Coronary artery (tissue), 2 donors: ENCODE measurements around the gene RNF144A.

ENCODE experiments used
- DNase-seq: peaks from one replicate; pipeline ENCODE4 v3.0.0-alpha.2; 2017; ENCODE audit warnings: low spot score
- H3K27ac ChIP-seq, 2 donors: fragments of 200-600 bp; sonication (generic); one replicate each; pipeline ENCODE4 v1.5.1; 2016 to 2019
- H3K4me3 ChIP-seq: fragments of 200-600 bp; sonication (generic); 2 replicates; pipeline ENCODE4 v1.5.1; 2016; ENCODE audit warnings: mild to moderate bottlenecking, moderate library complexity
- TF ChIP-seq, protein P1 (sequence below): fragments of 200-600 bp; sonication (generic); IDR thresholded peaks from one replicate; pipeline ENCODE4 v1.5.1; 2019; ENCODE audit warnings: antibody characterized with exemption

RNF144A gene

DNA sequence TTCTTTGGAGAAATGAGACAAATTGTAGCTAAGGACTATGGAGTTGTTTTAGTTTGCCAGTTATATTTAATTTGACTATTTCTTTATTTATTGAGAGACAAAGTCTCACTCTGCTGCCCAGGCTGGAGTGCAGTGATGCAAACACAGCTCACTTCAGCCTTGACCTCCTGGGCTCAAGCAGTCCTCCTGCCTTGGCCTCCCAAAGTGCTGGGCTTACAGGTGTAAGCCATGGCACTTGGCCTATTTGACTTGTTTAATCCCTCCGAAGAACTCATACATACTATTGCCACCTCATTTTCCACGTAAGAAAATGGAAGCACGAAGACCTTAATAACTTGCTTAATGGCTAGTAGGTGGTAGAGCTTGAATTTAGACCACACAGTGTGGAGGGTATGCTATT is 988 bp upstream of the RNF144A start:
- DNase-seq = no peak
- Histone ChIP-seq H3K27ac (no peak overlapping the region), H3K4me3 (no peak overlapping the region)
- TF ChIP-seq, protein P1, sequence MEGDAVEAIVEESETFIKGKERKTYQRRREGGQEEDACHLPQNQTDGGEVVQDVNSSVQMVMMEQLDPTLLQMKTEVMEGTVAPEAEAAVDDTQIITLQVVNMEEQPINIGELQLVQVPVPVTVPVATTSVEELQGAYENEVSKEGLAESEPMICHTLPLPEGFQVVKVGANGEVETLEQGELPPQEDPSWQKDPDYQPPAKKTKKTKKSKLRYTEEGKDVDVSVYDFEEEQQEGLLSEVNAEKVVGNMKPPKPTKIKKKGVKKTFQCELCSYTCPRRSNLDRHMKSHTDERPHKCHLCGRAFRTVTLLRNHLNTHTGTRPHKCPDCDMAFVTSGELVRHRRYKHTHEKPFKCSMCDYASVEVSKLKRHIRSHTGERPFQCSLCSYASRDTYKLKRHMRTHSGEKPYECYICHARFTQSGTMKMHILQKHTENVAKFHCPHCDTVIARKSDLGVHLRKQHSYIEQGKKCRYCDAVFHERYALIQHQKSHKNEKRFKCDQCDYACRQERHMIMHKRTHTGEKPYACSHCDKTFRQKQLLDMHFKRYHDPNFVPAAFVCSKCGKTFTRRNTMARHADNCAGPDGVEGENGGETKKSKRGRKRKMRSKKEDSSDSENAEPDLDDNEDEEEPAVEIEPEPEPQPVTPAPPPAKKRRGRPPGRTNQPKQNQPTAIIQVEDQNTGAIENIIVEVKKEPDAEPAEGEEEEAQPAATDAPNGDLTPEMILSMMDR = no peak

DNA sequence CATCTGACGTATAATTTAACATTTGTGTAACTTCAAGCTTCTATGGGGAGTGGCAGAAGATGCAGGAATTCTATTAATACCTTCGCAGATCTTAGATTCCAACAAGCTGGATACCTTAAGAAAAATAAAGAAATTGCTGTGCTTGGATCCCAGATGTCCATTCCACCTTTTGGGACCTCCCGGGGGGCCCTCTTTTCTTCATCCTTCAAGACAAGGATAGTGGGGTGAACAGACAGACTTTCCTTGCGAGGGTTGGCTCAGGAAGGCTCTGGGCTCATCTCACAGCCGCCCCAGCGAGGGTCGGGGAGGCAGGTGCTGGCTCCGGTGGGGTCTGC is 509 bp upstream of the RNF144A start:
- peak overlapping the region; percentile 82 for H3K4me3 ChIP-seq
- no peak overlapping the region for H3K27ac ChIP-seq
- DNase-seq = no peak
- TF ChIP-seq, protein P1 = no peak

DNA sequence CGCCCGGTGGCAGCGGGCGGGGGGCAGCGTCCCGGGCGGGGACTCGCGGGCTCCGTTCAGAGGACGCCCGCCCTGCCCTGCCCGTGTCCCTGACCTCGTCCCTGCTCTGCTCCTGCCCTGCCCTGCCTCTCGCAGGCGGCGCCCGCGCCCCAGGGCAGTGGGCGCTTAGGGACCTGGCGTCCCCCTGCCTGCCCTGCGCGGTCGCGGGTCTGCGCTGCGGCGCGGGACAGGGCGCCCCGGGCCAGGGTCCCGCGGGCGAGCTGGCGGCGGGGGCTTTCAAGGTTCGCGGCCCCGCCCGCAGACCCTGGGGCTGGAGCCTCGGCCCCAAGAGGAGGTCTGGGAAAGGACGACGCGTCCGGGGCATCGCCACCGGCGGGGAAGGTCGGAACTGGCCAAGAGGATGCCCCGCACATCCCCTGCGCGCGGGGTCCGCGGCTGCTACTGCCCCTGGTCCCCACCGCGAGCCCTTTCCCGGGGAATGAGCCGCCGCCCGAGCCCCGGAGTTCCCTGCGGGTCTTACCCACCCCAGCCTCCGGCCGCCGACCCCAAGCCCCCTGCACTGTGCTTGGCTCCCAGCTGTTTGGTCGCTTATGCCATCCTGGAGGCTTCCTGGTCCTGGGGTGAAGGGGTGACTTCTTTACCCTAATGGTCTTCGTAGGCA is 679 bp downstream of the RNF144A start:
- H3K4me3 ChIP-seq = peak overlapping the region; percentile 82
- H3K27ac ChIP-seq = peak overlapping the region in 1 of 2 donors; percentile 69
- TF ChIP-seq, protein P1 = no peak
- DNase-seq = no peak

DNA sequence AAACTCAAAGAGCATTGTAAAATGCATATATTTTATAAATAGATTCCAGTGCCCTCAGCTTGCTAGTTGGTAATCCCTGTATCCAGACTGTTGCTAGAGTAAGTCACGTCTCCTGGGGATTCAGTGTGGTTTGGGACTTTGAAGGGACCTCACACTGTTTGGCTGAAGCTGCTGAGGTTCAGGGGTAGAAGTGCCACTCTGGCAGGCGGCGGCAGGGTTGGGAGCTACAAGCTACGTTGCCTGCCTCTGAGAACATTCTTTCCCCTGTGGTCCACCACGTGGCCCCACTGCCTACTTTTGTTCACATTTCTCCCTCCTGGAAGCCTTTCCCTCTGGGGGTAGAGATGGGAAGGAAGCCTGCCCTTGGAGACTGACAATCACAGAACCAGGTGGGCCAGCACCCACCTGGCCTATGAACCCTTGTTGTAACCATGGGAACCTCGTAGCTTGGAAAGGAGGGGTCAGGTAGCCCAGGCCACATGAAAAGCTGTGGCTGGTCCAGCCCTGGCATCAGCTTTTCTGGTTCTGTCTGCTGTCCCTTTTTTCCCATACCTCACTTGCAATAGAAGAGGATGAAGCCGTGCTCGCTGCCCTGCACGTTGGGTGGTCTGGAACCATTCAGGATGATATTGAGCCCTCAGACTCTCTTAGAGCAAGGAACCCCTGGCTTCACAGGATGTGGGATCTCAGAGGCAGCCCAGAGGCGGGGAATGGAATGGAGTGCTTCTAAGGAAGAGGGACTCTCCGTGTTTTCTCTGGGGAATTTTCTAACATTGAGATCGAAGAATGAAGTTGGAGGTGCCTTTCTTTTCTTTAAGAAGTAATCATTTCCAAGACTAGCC is 2.9 kb downstream of the RNF144A start:
- TF ChIP-seq, protein P1 = no peak
- DNase-seq = no peak
- Histone ChIP-seq H3K4me3 (no peak overlapping the region), H3K27ac (no peak overlapping the region)

DNA sequence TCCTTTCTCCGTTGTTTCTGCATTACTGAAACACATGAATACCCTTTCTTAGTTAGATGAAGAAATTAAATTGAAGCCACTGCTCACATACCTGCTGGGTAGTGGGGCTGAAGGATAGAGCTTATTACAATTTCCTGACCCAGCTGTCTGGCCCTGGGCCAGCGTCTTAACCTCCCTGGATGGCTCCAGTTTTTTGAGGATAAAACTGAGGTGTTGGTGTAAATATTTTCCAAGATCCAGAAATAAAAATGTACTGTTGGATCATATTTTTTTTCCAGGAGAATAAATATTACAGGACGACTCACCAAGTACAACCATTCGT is 3.5 kb downstream of the RNF144A start:
- no peak for DNase-seq
- Histone ChIP-seq H3K27ac (no peak overlapping the region), H3K4me3 (no peak overlapping the region)
- TF ChIP-seq, protein P1 = no peak

DNA sequence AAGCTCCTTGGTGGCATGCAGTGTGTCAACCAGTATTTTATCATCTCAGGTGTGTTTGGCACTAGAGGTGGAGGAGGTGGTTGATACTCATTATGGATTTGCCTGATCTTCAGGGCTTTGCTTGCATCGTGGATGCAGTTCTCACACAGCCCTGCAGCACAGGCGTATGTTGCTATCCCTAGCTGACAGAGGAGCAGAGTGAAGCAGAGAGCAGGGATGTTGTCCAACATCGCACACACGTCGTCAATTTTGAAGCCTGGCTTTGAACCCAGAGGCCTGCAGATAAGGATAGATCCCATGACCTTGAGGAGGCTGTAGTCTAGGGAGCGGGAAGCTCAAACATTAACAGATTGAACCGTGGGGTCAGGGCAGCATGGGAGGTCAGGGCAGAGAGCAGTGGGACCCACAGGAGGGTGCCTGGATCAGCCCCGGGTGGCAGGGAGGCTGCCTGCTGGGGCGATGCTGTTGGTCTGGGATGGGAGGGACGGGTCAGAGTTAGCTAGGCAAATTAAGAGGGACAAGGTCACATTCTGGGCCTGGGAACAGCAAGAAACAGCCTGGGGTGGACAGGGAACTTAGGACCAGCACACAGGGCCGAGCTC is 4.2 kb downstream of the RNF144A start:
- Histone ChIP-seq H3K4me3 (no peak overlapping the region), H3K27ac (no peak overlapping the region)
- DNase-seq = no peak
- TF ChIP-seq, protein P1 = no peak
